Astrocyte of the cerebellum (primary cell): ENCODE results near the gene PDZD4.

Source experiments
- DNase-seq: peaks from one replicate; pipeline ENCODE4 v3.0.0-alpha.2; 2011; ENCODE audit warnings: low read depth
- H3K4me3 ChIP-seq: 2 replicates; pipeline ENCODE4 v1.5.1; 2011; ENCODE audit warnings: mild to moderate bottlenecking, low read depth, low read length, moderate library complexity
- in situ Hi-C: cut with HindIII; loops from 2 replicates; pipeline ENCODE4 v1.10.0; 2017; ENCODE audit warnings: low sequenced_read_pairs
- TF ChIP-seq, protein P1 (sequence below): IDR thresholded peaks from 2 replicates; pipeline ENCODE4 v1.5.1; 2012; ENCODE audit warnings: low read length, low read depth, moderate library complexity, mild to moderate bottlenecking; ENCODE audit errors: missing control alignments

The PDZD4 gene

DNA sequence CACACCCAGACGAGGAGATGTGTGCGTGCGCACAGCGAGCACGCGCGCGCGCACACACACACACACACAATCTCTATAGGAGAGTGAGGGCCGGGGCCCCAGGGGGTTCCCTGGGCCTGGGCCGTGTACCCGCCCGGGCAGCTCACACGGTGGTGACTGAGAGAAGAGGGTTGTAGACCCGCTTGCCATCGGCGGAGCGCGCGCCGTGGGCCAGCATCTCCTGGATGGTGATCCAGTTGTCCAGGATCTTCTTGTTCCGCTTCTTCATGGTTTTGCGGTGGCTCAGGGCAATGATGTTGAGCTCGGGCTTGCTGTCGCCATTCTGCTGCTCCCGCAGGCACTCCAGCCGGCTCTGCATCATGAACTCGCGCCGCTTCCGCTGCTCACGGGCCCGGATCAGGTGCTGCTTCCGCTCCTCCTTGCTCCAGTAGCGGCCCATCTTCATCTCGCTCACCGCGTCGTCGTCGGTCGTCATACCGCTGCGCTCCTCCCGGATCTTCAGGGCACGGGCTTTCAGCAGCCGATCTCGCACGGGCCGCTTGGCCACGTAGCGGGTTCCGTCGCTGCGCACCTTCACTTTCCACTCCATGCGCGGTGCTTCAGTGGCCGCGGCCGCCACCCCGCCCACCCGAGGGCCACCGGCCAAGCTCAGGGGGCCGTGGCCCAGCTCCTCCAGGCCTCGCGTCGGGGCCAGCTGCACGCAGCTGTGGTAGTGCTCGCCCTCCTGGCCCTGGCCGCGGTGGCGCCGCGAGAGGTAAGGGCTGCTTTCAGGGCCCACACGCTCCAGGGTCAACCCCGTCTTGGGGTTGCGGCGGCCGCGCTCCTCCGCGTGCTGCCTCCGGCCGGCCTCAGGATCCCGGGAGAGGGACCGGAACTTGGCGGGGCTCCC lies 26.9 kb downstream of the PDZD4 start:
- TF ChIP-seq, protein P1, sequence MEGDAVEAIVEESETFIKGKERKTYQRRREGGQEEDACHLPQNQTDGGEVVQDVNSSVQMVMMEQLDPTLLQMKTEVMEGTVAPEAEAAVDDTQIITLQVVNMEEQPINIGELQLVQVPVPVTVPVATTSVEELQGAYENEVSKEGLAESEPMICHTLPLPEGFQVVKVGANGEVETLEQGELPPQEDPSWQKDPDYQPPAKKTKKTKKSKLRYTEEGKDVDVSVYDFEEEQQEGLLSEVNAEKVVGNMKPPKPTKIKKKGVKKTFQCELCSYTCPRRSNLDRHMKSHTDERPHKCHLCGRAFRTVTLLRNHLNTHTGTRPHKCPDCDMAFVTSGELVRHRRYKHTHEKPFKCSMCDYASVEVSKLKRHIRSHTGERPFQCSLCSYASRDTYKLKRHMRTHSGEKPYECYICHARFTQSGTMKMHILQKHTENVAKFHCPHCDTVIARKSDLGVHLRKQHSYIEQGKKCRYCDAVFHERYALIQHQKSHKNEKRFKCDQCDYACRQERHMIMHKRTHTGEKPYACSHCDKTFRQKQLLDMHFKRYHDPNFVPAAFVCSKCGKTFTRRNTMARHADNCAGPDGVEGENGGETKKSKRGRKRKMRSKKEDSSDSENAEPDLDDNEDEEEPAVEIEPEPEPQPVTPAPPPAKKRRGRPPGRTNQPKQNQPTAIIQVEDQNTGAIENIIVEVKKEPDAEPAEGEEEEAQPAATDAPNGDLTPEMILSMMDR = no peak
- DNase-seq = no peak
- in situ Hi-C loops = no loop called here

DNA sequence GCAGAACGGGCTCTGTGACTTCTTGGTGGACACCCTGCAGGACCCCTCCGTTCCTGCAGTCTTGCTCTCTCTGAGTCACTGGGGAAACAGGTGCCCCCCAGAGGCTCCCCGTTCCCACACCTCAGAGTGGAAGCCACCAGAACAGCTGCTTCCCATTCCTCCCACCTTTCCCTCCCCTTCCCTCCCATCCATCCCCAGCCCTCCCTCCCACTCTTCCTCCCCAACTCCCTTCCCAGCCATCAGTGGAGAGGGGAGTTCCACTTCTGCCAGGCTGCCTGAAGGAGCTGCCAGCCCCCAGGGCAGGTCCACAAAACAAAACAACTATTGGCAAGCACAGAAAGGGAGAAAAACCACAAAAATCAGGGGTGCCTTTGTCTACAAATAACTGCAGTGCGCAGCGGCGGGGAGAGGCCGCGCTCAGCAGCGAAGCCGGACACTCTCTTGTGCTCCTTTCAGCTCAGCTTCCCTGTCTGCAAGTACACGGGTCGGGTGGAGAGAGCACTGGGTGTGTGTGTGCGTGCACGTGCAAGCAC lies 27.8 kb downstream of the PDZD4 start:
- peak; percentile 4 for DNase-seq
- no peak overlapping the region for H3K4me3 ChIP-seq
- TF ChIP-seq, protein P1 = no peak
- in situ Hi-C loops = no loop called here

More for the DNA sequence above, 26.9 kb downstream of the PDZD4 start:
- no peak overlapping the region for H3K4me3 ChIP-seq

DNA sequence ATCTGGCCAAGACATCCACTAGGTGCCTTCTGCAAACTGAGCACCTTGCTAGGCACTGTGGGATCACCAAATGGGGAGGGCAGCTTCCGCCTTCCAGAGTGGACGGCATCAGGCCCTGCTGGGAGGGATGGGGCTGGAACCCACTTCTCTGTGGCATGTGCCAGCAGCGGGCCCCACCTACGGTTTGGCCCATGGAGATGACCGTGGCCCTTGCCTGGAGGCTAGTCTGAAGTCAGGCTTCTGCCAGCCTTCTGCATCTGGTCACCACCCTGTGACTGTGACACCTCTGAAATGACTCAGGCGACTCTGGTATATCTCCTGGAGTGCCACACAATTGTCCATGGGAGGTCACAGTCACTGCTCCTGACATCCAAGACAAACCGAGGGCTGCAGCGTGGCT lies 28.7 kb downstream of the PDZD4 start:
- in situ Hi-C loops = no loop called here
- TF ChIP-seq, protein P1 = no peak
- no peak overlapping the region for H3K4me3 ChIP-seq
- DNase-seq = no peak

DNA sequence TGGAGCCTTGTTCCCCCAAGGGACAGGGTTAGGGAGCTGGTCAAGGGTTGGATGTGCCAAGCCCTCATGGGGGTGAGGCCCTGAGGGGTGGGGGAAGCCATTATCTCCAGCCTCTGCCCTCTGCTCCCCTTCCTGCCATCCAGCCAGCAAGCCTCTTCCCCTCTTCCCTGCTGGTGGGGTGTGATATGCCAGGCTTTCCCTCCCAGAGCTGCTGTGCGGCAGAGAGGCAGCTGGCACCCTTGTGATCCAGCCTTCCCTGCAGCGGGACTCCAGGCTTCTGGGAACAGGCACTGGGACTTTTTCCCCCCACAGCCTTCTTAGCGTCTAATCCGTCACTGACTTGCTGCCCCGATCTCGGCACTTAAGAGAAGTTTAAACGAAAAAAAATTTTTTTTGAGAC lies 29.6 kb downstream of the PDZD4 start:
- TF ChIP-seq, protein P1 = no peak
- in situ Hi-C loops = no loop called here
- DNase-seq = no peak

DNA sequence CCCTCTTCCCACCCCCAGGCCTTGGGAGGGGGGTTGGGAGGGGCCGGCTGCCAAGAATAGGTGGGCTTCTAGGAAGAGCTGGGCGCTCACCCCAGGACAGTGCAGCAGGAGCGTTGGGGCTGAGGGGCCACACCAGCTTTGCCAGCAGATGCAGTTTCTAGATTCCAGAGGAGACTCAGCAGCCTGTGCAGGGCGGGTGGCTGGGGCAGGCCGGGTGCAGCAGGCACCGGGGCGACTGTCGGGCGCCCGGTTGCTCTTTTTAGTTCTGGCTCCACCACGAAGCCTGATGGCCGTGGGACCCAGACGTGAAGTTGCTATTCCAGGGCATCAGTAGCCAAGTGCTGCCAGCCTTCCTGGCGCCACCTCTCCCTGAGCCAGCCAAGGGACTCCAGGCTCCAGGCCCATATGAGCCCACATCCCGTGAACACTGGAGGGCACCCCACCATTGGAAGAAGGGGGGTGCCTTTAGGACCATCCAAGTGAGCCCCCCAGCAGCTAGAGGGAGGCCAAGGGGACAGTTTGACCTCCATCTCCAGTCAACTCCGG lies 30.1 kb downstream of the PDZD4 start:
- H3K4me3 ChIP-seq = no peak overlapping the region
- TF ChIP-seq, protein P1 = no peak
- no peak for DNase-seq
- in situ Hi-C loops = no loop called here

More for the DNA sequence above, 29.6 kb downstream of the PDZD4 start:
- H3K4me3 ChIP-seq = no peak overlapping the region

DNA sequence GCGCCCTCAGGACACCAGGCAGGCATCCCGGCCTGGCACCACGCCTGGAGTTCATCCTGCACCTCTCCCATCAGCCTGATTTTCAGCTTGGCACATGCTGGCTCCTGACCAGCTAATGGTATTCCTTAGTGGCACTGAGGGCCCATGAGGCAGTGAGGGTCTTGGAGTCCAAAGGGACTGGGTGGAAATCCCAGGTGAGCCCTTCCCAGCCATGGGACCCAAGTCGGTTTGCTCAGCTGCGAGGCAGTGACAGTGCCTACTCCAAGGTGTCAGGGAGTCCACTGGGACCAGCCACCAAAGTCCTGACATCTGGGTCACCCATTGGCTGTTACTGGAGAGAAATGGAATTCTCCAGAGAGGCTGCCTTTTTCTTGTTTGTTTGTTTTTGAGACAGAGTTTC lies 31.0 kb downstream of the PDZD4 start:
- in situ Hi-C loops = no loop called here
- no peak for DNase-seq
- TF ChIP-seq, protein P1 = no peak

More for the DNA sequence above, 31.0 kb downstream of the PDZD4 start:
- H3K4me3 ChIP-seq = no peak overlapping the region
